Tibial nerve (tissue), 4 donors: ENCODE results near the gene TBC1D8. TPM values are rescaled to one million over a fixed set of nuclear protein-coding genes. Genes with fewer than 3 reads are reported as not detected.

Source experiments
- DNase-seq, 2 donors: peaks; one replicate each; pipeline ENCODE4 v3.0.0-alpha.2; 2019; ENCODE audit warnings: low spot score in 2 of 2
- H3K27ac ChIP-seq, 4 donors: fragments of 200-600 bp; sonication (generic) in 3 of 4; one replicate each; pipeline ENCODE4 v1.5.1; 2017 to 2019; ENCODE audit warnings: mild to moderate bottlenecking in 1 of 4
- H3K27me3 ChIP-seq, 2 donors: fragments of 200-600 bp; sonication (generic) in 1 of 2; one replicate each; pipeline versions ENCODE4 v1.5.1 to v1.6.0; 2017 to 2019
- H3K36me3 ChIP-seq, 3 donors: fragments of 200-600 bp; sonication (generic); one replicate each; pipeline ENCODE4 v1.5.1; 2018 to 2019
- H3K4me1 ChIP-seq, 4 donors: fragments of 200-600 bp; sonication (generic) in 3 of 4; one replicate each; pipeline ENCODE4 v1.5.1; 2017 to 2019
- H3K4me3 ChIP-seq, 4 donors: fragments of 200-600 bp; sonication (generic) in 3 of 4; one replicate each; pipeline ENCODE4 v1.5.1; 2017 to 2019; ENCODE audit warnings: mild to moderate bottlenecking in 1 of 4, moderate library complexity in 1 of 4
- H3K9me3 ChIP-seq, 4 donors: fragments of 200-600 bp; sonication (generic) in 3 of 4; one replicate each; pipeline ENCODE4 v1.5.1; 2017 to 2019
- CTCF ChIP-seq, 5 experiments: fragments of 200-600 bp in 3 of 5; fragments of 450-650 bp in 2 of 5; sonication (generic) in 3 of 5; IDR thresholded peaks; one replicate each; pipeline ENCODE4 v1.5.1; 2016 to 2019; ENCODE audit warnings: antibody characterized with exemption in 5 of 5, mild to moderate bottlenecking in 3 of 5, moderate library complexity in 2 of 5
- EP300 ChIP-seq, 2 donors: sonication (generic); formaldehyde crosslinking; IDR thresholded peaks; one replicate each; pipeline ENCODE4 v1.6.1; 2017; ENCODE audit warnings: antibody characterized with exemption in 2 of 2, mild to moderate bottlenecking in 1 of 2
- POLR2A ChIP-seq, 2 donors: fragments of 450-650 bp; IDR thresholded peaks; one replicate each; pipeline ENCODE4 v1.6.1; 2017; ENCODE audit warnings: antibody characterized with exemption in 2 of 2, mild to moderate bottlenecking in 2 of 2, moderate library complexity in 2 of 2
- WGBS, 2 donors: methylation state at CpG; one replicate each; pipeline ENCODE4 v1.1.5; 2018; 5-methylcytosine and 5-hydroxymethylcytosine counted together
- total RNA-seq, 4 donors: library from RNA; depleted of rRNA; stranded (reverse); fragments of >200 nt; gene quantifications; one replicate each; pipeline ENCODE4 v1.1.0, GENCODE V29; 2016

TBC1D8 gene
- total RNA-seq, 4 donors from 2014 or later = 42.4 to 87.9 (median 47.3) TPM

DNA sequence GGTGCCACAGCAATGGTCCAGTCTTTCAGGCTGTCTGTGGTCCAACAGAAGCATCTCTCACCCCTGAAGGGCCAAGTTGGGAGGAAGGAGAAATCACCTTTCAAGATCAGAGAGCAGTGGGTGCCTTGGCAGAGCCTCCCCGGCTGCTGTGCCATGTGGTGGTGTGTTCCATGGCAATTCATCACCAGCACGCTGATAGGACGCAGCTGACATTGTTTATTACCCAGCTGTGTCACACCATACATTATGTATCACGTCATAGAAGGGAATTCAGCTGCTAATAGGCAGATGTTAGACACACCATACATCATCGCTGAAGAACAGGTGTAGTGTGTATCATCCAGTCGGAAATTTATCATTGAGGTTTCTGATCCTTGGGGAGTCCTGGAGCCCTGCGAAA is 178.7 kb downstream of the TBC1D8 start:
- TF ChIP-seq EP300 (IDR thresholded peaks at IDR 0.05) = no peak
- no peak for TF ChIP-seq CTCF (IDR thresholded peaks at IDR 0.05)
- TF ChIP-seq POLR2A (IDR thresholded peaks at IDR 0.05) = no peak
- no peak for DNase-seq
- Histone ChIP-seq H3K27ac (no peak overlapping the region), H3K4me3 (no peak overlapping the region), H3K9me3 (no peaks in the 10 kb centered on the region), H3K36me3 (peaks cover 0 to 25% (median 0%) of the 10 kb centered on the region in 3 donors), H3K27me3 (no peaks in the 10 kb centered on the region), H3K4me1 (no peaks in the 10 kb centered on the region)
- 82 to 91% methylated on average over 7 of the region's 7 CpGs for WGBS, 2 donors

GRCh38 chr2:100971221-100971620 is 180.0 kb downstream of the TBC1D8 start:
- WGBS, 2 donors = 86 to 87% methylated on average over 9 of the region's 9 CpGs
- H3K4me3 ChIP-seq = no peak overlapping the region
- no peak overlapping the region for H3K27ac ChIP-seq
- TF ChIP-seq CTCF (IDR thresholded peaks at IDR 0.05) (no peak), POLR2A (IDR thresholded peaks at IDR 0.05) (no peak)
- DNase-seq = no peak
- H3K36me3 ChIP-seq = peaks cover 0 to 25% (median 0%) of the 10 kb centered on the region in 3 donors
- no peaks in the 10 kb centered on the region for H3K9me3 ChIP-seq
- H3K27me3 ChIP-seq = no peaks in the 10 kb centered on the region
- H3K4me1 ChIP-seq = no peaks in the 10 kb centered on the region

- H3K36me3 ChIP-seq = peaks cover 0 to 21% (median 0%) of the 10 kb centered on the region in 3 donors
- TF ChIP-seq CTCF (IDR thresholded peaks at IDR 0.05) (no peak), EP300 (IDR thresholded peaks at IDR 0.05) (no peak), POLR2A (IDR thresholded peaks at IDR 0.05) (no peak)
- H3K4me3 ChIP-seq = no peak overlapping the region
- no peak overlapping the region for H3K27ac ChIP-seq
- 87 to 95% methylated on average over 7 of the region's 7 CpGs for WGBS, 2 donors
- no peaks in the 10 kb centered on the region for H3K27me3 ChIP-seq
- H3K4me1 ChIP-seq = no peaks in the 10 kb centered on the region
- no peak for DNase-seq
- no peaks in the 10 kb centered on the region for H3K9me3 ChIP-seq
Observed at GRCh38 chr2:100969998-100970397, 181.2 kb downstream of the TBC1D8 start.

DNA sequence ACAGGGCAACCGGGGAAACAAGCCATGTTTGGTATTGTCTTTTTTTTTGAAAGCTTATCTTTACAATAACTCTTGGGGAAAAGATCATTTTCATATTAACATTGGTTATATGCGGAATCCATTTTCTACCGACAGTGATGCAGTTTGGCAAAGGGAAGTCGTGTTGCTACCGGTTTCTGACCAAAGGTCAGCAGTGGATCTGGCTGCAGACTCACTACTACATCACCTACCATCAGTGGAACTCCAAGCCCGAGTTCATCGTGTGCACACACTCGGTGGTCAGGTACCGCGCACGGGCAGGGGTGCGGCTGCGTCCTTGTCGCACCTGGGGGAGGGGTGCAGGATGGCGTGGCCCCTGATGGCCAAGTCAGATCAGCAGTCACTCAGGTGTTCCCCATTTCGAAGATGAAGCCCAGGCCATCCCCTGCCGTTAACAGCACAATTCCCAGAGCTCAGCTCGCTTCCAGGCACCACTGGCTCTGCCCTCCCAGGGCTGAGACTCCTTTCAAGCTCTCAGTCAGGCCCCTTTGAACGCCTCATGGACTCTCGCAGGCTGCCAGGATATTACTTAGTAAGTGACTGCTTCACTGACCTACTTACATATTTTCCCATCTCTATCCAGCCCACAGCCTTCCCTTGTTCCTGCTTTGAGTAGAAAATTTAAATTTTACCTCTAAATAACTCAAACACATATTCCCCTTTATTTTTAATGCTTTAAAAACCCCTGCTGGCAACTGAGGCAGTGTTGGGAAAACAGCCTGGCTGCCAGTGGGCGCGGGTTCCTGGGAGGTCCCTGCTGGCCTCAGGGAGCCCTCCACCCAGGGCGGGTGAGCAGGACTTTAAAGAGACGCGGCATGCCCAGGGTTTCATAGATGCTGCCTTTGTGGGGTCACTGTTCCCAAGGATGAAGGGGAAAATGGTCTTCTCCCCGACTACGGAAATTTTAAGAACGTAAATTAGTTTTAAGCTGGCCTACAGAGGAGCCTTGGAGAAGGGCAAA is 182.7 kb downstream of the TBC1D8 start:
- Histone ChIP-seq H3K9me3 (no peaks in the 10 kb centered on the region), H3K27me3 (no peaks in the 10 kb centered on the region), H3K4me3 (no peak overlapping the region), H3K36me3 (peaks cover 0 to 15% (median 0%) of the 10 kb centered on the region in 3 donors), H3K27ac (no peak overlapping the region), H3K4me1 (no peaks in the 10 kb centered on the region)
- DNase-seq = no peak
- 84 to 92% methylated on average over 28 of the region's 28 CpGs for WGBS, 2 donors
- TF ChIP-seq EP300 (IDR thresholded peaks at IDR 0.05) = no peak
- TF ChIP-seq CTCF (IDR thresholded peaks at IDR 0.05) = no peak
- TF ChIP-seq POLR2A (IDR thresholded peaks at IDR 0.05) = no peak

- Histone ChIP-seq H3K4me1 (no peaks in the 10 kb centered on the region), H3K9me3 (no peaks in the 10 kb centered on the region), H3K27me3 (no peaks in the 10 kb centered on the region), H3K36me3 (peaks cover 0 to 9% (median 0%) of the 10 kb centered on the region in 3 donors), H3K27ac (no peak overlapping the region), H3K4me3 (no peak overlapping the region)
- DNase-seq = no peak
- TF ChIP-seq CTCF (IDR thresholded peaks at IDR 0.05) = no peak
- TF ChIP-seq EP300 (IDR thresholded peaks at IDR 0.05) = no peak
- TF ChIP-seq POLR2A (IDR thresholded peaks at IDR 0.05) = no peak
- 84 to 86% methylated on average over 8 of the region's 8 CpGs for WGBS, 2 donors
Observed at GRCh38 chr2:100967716-100968115, 183.5 kb downstream of the TBC1D8 start.
